GM20431 (cell line): ENCODE results near the gene ZNF398.
"Not testable (repeated sequence)": the region's sequence is repeated elsewhere in the genome, so short reads cannot be mapped to it uniquely, and the experiment has no call there.

Source experiments
- in situ Hi-C: fragments of 300-500 bp; cut with MseI, MboI; formaldehyde crosslinking; loops from one replicate; pipeline ENCODE4 v1.15.0; 2020; ENCODE audit warnings: low sequenced_read_pairs; ENCODE audit not compliant: unreplicated experiment

ZNF398 gene, protein sequence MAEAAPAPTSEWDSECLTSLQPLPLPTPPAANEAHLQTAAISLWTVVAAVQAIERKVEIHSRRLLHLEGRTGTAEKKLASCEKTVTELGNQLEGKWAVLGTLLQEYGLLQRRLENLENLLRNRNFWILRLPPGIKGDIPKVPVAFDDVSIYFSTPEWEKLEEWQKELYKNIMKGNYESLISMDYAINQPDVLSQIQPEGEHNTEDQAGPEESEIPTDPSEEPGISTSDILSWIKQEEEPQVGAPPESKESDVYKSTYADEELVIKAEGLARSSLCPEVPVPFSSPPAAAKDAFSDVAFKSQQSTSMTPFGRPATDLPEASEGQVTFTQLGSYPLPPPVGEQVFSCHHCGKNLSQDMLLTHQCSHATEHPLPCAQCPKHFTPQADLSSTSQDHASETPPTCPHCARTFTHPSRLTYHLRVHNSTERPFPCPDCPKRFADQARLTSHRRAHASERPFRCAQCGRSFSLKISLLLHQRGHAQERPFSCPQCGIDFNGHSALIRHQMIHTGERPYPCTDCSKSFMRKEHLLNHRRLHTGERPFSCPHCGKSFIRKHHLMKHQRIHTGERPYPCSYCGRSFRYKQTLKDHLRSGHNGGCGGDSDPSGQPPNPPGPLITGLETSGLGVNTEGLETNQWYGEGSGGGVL

GRCh38 chr7:149147072-149147751 lies at the start of gene ZNF398:
ZNF398 (plus strand) TSS chr7:149147453; CDS start chr7:149147743, 290 bp downstream.
- in situ Hi-C loops, result no loop called here

DNA sequence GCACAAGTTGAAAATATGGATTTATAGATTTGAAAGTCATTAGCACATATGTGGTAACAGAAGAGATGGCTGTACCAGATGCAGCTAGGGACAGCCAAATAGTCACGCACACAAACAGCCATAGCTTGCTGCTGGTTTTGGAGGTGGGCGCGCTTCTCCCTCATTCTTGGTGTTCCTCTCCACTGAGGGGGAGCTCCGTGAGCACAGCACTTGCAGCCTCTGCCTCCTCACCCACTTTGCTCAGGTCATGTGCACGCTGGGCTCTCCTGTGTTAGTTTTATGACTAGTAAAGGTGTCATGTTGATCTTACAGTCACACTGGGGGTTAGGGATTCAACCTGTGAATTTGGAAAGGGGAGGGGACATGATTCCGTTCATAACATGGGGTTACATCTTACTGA lies 48.2 kb upstream of the ZNF398 start:
- in situ Hi-C loops, result no loop called here

DNA sequence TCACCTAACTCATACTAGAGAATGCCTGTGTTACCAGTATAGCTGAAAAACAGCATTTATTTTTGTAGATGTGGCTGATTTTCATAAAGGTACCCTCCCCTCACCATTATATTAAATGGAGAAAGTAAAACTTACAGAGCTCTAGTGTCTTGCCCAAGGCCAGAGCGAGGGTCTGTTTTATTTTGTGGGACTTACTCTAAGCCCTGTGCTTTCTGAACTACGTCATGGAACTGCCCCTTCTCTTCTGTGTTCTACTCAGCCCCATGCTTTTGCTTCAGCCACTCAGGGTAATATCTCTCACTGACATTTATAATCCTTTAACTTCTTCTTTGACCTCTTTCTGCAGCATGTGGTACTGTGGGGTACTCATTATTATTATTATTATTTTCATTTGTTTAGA lies 46.4 kb upstream of the ZNF398 start:
- in situ Hi-C loops, result no loop called here

- in situ Hi-C loops, result no loop called here
Measured at GRCh38 chr7:149102666-149103065, 44.6 kb upstream of the ZNF398 start.

DNA sequence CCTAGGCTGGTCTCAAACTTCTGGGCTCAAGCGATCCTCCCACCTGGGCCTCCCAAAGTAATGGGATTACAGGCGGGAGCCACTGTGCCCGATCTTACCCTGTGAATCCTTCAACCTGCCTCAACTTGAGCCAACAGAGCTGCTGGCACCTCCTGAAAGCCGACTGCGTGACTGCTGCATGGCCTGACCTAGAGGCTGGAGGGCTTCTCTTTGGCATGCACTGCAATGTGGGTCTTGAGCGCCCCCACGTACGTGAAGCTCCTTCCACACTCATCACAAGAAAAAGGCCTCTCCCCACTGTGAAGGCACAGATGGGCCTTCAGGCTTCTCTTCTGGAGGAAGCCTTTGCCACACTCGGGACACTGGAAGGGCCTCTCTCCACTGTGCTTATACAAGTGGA lies 43.8 kb upstream of the ZNF398 start:
- in situ Hi-C loops, result no loop called here

DNA sequence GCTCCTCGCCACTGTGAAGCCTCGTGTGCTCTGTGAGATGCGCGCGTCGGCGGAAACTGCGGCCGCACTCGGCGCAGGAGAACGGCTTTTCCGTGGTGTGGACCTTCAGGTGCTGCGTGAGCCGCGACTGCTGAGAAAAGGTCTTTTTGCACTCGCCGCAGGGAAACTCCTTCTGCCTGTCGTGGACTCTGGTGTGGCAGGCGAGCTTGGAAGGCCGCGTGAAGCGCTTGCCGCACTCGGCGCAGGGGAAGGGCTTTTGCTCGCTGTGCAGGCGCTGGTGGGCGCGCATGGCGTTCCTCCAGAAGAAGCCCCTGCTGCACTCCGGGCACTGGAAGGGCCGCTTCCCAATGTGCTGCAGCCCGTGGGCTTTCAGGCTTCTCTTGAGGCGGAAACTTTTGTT lies 43.0 kb upstream of the ZNF398 start:
- in situ Hi-C loops, result no loop called here

DNA sequence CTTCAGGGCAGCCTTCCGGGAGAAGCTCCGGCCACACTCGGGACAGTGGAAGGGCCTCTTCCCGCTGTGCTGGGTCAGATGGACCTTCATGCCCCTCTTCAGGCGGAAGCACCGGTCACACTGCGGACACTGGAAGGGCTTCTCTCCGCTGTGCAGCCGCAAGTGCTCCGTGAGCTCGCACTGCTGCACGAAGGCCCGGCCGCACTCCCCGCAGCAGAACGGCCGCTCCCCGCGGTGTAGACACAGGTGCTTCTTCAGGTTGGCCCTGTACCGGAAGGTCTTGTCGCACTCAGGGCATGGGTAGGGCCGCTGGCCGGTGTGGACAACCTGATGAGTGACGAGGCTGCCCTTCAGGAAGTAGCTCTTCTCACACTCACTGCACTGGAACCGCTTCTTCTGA lies 42.5 kb upstream of the ZNF398 start:
- in situ Hi-C loops, result no loop called here

DNA sequence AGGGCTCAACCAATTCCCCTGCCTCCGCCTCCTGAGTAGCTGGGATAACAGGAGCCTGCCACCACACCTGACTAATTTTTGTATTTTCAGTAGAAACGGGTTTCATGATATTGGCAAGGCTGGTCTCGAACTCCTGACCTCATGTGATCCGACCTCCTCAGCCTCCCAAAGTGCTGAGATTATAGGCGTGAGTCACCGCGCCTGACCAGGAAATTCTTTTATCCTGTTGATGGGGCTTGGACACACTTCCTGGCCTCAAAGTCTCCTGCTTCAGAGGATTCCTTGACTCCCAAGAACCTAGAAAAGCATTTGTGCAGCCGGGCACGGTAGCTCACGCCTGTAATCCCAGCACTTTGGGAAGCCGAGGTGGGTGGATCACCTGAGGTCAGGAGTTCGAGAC lies 37.3 kb upstream of the ZNF398 start:
- in situ Hi-C loops, result no loop called here

DNA sequence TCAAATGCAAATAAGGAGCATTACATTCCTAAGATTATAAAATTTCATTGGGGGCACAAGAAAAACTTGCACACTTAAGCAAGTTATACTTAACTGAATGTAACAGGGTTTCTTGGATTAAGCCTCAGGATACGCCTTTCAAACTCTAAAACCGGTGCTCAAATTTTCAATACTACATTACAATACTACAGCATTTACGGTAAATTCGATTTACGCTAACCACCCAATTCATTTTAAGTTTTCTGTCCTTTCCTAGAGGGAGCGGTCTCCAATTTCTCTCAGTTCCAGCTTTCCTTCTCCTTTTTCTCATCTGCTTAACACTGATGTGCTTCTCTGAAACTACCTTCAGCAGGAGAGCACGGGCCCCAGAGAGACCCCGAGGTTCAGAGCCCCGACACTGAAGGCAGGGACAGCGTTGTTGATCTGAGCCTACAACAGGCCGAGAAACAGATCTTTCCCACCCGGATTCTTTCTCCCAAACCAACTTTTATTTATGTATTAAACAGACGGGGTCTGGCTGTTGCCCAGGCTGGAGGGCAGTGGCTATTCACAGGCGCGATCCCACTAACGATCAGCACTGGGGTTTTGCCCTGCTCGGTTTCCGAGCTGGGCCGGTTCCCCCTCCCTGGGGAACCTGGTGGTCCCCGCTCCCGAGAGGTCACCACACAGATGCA lies 21.9 kb upstream of the ZNF398 start:
- in situ Hi-C loops, result no loop called here

DNA sequence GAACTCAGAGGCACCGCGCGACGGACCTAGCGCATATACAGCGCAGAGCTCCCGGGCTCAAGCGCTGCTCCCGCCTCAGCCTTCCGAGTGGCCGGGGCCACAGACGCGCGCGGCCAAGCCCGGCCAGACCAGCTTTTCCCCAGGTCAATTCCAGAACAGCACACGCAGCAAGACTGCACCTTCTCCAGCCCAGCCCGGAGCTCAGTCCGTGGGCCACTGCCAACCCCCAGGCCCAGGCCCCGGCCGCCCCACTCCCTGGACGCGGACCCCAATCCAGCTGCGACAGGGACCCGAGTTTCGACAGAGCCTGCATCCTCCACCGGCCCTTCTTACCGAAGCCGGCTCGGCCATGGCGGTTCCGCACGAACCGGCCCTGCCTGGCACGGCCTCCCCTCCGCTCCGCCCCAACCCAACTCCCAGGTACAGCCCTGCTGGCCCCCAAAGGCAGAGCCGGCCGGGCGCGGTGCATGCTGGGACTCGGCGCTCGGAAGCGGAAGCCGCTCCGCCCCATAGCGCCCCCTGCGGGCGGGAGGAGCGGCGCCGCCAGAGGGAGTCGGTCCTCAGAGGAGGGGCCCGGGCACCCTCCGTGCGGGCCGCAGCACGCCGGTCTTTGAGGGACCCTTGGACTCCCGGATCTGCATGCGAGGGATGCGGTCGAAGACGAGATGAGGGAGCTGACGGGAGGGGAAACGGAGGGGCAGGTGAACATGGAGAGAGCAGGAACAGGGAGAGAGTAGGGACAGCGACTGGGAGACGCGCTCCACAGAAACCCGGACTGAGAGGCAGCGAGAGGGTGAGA lies 21.2 kb upstream of the ZNF398 start, which contains the start of gene ZNF425:
Gene ZNF425, minus strand, starts transcription at position 462 of the 799 bp plus-strand sequence. Its CDS starts 111 bp downstream, at position 351.
- in situ Hi-C loops, result no loop called here

- in situ Hi-C loops, result no loop called here
Measured at GRCh38 chr7:149126662-149127266, 20.5 kb upstream of the ZNF398 start.

DNA sequence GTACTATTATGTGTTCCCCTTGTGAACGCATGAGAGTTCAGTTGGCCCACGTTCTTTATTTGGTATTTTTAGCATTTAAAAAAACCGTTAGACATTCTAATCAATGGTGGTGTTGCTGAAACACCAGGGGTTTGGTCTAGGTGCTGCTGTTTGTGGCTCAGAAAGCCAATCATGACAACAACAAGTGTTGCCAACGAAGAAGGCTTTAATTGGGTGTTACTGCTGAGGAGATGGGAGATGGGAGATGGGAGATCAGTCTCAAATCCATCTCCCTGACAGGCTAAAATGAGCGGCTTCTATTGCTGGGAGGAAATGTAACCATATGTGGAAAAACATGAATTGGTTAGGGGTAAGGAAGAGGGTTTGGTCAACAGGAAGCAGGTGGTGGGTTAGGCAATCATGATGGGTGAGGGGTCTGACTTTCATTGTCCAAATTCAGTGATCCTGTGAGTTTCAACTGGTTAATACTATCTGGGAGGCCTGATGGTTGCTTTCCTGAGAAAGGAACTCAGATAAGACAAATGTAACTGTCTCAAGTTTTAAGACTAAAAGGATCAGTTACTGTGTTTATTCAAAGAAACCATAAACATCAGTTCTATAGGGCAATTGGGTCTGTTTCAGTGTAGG lies 16.6 kb upstream of the ZNF398 start:
- in situ Hi-C loops, result no loop called here

GRCh38 chr7:149133028-149133710 lies 14.1 kb upstream of the ZNF398 start:
- in situ Hi-C loops, result no loop called here

- in situ Hi-C loops, result no loop called here
Measured at GRCh38 chr7:149136118-149136517, 11.1 kb upstream of the ZNF398 start.

GRCh38 chr7:149140831-149141230 lies 6.4 kb upstream of the ZNF398 start:
- in situ Hi-C loops, result no loop called here

DNA sequence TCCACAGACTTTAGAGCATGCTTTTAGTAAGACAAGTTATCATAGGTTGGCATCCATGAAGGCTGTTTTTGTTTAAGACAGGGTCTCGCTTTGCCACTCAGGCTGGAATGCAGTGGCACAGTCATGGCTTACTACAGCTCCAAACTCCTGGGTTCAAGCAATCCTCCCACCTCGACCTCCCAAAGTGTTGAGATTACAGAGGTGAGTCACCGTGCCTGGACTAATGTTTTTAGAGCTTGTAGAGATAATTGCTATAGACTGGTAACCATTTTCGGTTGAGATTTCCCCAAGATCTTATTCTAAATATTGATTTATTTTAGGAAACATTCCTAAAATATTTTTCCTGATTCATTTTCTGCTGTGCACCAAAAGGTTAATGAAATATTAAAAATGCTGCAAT lies 5.4 kb upstream of the ZNF398 start:
- in situ Hi-C loops, result no loop called here

GRCh38 chr7:149144436-149144922 lies 2.8 kb upstream of the ZNF398 start:
- in situ Hi-C loops, result not testable (repeated sequence)
